Measurements from ENCODE around the gene KITLG. TPM values are rescaled to one million over a fixed set of nuclear protein-coding genes. Genes with fewer than 3 reads are reported as not detected.

Gene KITLG
- total RNA-seq, 1 experiment from 2014 or later: 11.7 TPM

GRCh38 chr12:88522961-88523360, 57.3 kb downstream of the KITLG start:
- H4K91ac ChIP-seq (ENCODE audit: insufficient read length, low read depth, low read length): no peak overlapping the region
- H3K23me2 ChIP-seq (ENCODE audit: insufficient read length, low read depth, low read length, poor library complexity, severe bottlenecking): no peaks in the 10 kb centered on the region
- H3K23ac ChIP-seq (ENCODE audit: insufficient read length, low read depth, low read length): no peak overlapping the region
- H3K4ac ChIP-seq (ENCODE audit: low read depth, low read length): no peak overlapping the region
- Mint-ChIP-seq H3K36me3 (ENCODE audit: insufficient read depth in 1 of 3, low read depth in 3 of 3) (peaks cover 0 to 11% (median 0%) of the 10 kb centered on the region in 3 experiments; a peak in 1 of 7 replicates), H3K27ac (no peak overlapping the region), H3K9me3 (no peaks in the 10 kb centered on the region; a peak in 1 of 5 replicates), H3K4me1 (peaks cover 2 to 5% of the 10 kb centered on the region in 2 experiments; a peak in 2 of 4 replicates), H3K27me3 (ENCODE audit: low read depth) (no peaks in the 10 kb centered on the region), H3K4me3 (no peak overlapping the region)
- H2AK5ac ChIP-seq (ENCODE audit: insufficient read length, low read length): no peak overlapping the region
- H2BK12ac ChIP-seq (ENCODE audit: insufficient read length, low read depth, low read length): no peak overlapping the region
- H2BK120ac ChIP-seq (ENCODE audit: low read depth, low read length, poor library complexity, severe bottlenecking): no peak overlapping the region
- no peak for DNase-seq
- H4K20me1 ChIP-seq (ENCODE audit: control insufficient read depth, insufficient read depth, insufficient read length): no peaks in the 10 kb centered on the region
- no peaks in the 10 kb centered on the region for H3K79me1 ChIP-seq (ENCODE audit: insufficient read depth, low read depth, low read length, poor library complexity, severe bottlenecking)
- no peak overlapping the region for H3K4me2 ChIP-seq (ENCODE audit: insufficient read depth, insufficient read length, low read length)
- no peak overlapping the region for H2BK20ac ChIP-seq (ENCODE audit: low read depth, low read length, poor library complexity, severe bottlenecking)
- no peak overlapping the region for H3T11ph ChIP-seq (ENCODE audit: low read length)
- H3K79me2 ChIP-seq (ENCODE audit: insufficient read depth, low read length): no peaks in the 10 kb centered on the region
- no peak overlapping the region for H3K18ac ChIP-seq (ENCODE audit: insufficient read length, low read depth, low read length)
- H4K8ac ChIP-seq (replicated peaks; ENCODE audit: insufficient read length, low read depth, low read length): no peak overlapping the region
- H3K9me3 ChIP-seq (ENCODE audit: control insufficient read depth, low read depth, low read length): no peaks in the 10 kb centered on the region
- H2BK15ac ChIP-seq (ENCODE audit: low read depth, low read length): no peak overlapping the region
- WGBS (ENCODE audit: extremely low coverage, insufficient read length, low lambda C conversion rate): no CpG with 5 or more reads among the region's 7 CpGs
- H2AFZ ChIP-seq (ENCODE audit: low read length): no peak overlapping the region
- no peaks in the 10 kb centered on the region for H3K27me3 ChIP-seq (ENCODE audit: insufficient read depth, low read length)
- no peak overlapping the region for H3K14ac ChIP-seq (ENCODE audit: insufficient read depth, low read length)
- no peak overlapping the region for H2BK5ac ChIP-seq (ENCODE audit: insufficient read length, low read length)
- no peak overlapping the region for H3K9ac ChIP-seq (ENCODE audit: extremely low read depth, insufficient read length, low read length)
- no peak overlapping the region for H4K5ac ChIP-seq (ENCODE audit: insufficient read length, low read depth, low read length)
- no peak overlapping the region for H3K27ac ChIP-seq (ENCODE audit: insufficient read length, low read depth, low read length)
- TF ChIP-seq CTCF (conservative IDR thresholded peaks at IDR 0.05): no peak
- no peaks in the 10 kb centered on the region for H3K4me1 ChIP-seq (ENCODE audit: insufficient read depth, low read length)
- H3K56ac ChIP-seq (ENCODE audit: insufficient read length, low read depth, low read length): no peak overlapping the region

All from H9 (cell line).